Stimulated activated CD4-positive, alpha-beta T cell treated with anti-CD3 and anti-CD28 coated beads, Interleukin-15, amount 100 ng/mL, for 1 hour (primary cell): Measurements from ENCODE around the gene TSPEAR.
"Not testable (repeated sequence)": the region's sequence is repeated elsewhere in the genome, so short reads cannot be mapped to it uniquely, and the experiment has no call there.

Experiments
- DNase-seq, 2 donors: peaks; one replicate each; pipeline ENCODE4 v3.0.0-alpha.2; 2020; ENCODE audit warnings: low read depth in 1 of 2, low spot score in 1 of 2

The TSPEAR gene

DNA sequence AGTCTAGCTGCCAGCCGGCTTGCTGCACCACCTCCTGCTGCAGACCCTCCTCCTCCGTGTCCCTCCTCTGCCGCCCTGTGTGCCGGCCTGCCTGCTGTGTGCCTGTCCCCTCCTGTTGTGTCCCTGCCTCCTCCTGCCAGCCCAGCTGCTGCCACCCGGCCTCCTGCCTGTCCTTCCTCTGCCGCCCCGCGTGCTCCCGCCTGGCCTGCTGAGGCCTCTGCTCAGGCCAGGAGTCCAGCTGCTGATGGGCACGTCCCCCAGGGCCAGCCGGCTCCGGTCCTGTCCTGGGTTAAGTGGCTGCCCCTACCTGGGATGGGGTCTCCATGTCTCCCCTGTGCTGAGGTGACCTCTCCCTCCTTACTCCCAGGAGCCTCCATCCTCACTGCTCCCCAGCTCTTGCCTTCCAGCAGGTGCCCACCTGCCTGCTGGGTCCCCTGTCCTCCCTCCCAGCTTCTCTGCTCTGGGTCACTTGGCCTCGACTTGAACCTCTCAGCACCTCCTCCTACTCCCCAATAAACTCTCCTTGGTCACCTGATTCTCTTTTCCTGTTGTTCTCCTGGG is 98.6 kb downstream of the TSPEAR start:
- DNase-seq = no peak

DNA sequence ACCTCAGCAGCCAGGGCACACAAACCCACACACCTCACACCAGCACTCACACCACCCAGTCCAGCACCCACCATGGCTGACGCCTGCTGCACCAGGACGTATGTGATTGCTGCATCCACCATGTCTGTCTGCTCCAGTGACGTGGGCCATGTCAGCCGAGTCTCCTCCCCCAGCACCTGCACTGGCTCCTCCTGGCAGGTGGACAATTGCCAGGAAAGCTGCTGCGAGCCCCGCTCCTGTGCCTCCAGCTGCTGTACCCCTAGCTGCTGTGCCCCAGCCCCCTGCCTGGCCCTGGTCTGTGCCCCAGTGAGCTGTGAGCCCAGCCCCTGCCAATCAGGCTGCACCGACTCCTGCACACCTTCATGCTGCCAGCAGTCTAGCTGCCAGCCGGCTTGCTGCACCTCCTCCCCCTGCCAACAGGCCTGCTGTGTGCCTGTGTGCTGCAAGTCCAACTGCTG is 99.3 kb downstream of the TSPEAR start, which contains the start of gene KRTAP10-8:
Gene KRTAP10-8, plus strand, starts transcription at position 51 of the 458 bp plus-strand sequence. Its CDS starts 22 bp downstream, at position 73.
- no peak for DNase-seq

DNA sequence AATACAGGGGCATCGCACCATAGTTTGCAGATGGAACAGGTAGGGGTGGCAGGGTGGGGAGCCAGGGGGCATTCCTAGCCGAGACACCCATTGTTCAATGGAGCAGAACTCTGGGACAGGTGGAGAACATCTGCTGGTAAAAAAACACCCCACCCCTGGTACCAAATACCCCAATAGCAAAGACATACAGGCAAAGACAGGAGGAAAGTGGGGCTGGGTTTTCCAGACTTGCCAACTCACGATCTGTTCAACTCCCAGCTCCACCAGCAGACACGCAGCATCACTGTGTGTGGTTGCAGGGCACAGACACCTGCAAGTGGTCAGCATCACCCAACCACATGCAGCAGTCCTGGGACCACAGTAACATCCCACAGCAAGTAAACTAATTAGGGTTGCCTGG is 99.8 kb downstream of the TSPEAR start:
- DNase-seq = no peak

DNA sequence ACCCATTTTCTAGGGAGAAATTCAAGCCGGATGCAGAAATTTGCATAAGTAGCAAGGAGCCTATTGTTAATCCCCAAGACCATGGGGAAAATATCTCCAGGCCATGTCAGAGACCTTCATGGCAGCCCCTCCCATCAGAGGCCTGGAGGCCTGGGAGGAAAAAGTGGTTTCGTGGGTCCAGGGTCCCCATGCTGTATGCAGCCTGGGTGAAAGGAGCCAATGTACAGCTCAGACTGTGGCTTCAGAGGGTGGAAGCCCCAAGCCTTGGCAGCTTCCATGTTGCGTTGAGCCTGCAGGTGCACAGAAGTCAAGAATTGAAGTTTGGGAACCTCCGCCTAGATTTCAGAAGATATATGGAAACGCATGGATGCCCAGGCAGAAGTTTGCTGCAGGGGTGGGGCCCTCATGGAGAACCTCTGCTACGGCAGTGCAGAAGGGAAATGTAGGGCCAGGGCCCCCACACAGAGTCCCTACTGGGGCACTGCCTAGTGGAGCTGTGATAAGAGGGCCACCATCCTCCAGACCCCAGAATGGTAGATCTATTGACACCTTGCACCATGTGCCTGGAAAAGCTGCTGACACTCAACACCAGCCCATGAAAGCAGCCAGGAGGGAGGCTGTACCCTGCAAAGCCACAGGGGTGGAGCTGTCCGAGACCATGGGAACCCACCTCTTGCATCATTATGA is 101.1 kb downstream of the TSPEAR start:
- not testable (repeated sequence) for DNase-seq

DNA sequence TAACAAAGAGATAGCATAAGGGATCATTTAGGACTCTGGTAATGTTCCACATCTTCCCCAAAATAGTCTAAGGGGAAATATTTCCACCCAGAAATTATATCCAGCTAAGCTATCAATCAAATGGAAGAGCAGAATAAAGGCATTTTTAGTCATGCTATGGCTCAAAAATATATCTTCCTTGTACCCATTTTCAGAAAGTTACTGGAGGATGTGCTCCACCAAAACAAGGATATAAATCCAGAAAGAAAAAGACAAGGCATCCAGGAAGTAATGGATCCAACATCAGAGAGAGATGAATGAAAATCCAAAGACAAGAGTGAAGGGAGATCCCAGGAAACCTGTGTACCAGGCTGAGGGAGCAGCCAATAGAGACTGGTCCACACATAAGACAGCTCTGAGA is 102.2 kb downstream of the TSPEAR start:
- no peak for DNase-seq

DNA sequence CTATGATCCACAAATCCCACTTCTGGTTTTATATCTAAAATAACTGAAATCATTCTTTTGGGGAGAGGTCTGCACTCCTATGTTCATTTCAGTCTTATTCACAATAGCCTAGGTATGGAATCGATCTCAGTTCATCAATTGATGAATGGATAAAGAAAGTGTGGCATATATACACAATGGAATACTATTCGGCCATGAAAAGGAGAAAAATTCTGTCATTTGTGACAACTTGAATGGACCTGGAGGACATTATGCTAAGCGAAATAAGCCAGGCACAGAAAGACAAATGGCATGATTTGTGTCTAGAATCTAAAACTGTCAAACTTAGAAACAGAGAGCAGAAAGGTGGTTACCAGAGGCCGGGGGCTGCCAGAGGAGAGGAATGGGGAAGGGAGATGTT is 104.9 kb downstream of the TSPEAR start:
- DNase-seq = no peak

DNA sequence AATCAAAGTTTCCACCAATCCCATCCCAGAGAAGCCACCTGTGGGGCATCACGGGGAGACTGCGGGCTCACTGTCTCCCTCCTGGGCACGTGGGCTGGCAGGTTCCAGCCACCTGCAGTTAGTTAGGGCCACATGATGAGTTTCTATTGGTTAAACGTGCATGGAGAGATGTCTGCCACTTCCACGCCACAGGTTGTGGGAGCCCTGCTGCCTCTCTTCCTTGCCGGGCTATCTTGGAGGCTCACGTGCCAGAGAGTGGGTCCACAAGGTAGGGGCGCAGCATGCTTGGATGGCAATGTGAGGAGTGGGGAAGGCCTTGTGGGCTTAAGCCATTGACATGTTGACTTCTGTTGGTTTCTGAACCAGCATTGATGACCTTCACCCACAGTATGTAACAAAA is 107.5 kb downstream of the TSPEAR start:
- DNase-seq = no peak

DNA sequence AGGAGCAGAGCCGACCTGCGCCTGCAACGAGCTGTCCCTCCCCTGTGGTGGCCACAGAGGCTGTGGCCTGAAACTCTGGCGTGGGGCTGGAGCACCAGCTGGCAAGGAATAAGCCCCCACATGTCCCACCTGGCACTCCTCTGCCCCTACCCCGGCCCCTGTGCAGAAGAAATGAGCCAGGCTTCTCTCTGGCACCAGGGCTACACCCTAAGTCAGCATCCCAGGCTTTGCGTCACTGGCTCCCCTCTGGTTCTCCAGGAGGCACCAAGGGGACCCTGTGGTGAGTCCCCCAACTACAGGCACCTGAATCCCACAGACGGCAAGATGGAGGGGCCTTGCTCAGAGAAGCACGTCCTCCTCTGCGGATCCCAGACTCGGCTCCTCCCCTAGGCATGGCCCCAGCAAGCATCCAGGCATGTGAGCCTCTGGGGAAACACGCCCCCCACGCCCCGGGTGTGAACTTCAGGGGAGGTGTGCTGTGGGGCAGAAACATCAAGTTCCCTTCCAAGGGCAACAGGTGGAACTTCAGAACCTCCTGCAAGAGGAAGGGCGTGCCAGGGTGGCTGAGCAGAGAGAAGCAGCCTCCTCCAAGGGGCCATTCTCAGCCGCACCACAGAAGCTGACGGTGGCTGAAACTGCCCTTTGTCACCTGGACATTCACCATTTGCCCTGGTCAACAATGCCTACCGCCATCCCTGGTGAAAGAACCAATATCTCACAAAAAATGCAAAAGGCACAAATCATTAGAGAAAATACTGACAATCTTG is 108.1 kb downstream of the TSPEAR start:
- no peak for DNase-seq

DNA sequence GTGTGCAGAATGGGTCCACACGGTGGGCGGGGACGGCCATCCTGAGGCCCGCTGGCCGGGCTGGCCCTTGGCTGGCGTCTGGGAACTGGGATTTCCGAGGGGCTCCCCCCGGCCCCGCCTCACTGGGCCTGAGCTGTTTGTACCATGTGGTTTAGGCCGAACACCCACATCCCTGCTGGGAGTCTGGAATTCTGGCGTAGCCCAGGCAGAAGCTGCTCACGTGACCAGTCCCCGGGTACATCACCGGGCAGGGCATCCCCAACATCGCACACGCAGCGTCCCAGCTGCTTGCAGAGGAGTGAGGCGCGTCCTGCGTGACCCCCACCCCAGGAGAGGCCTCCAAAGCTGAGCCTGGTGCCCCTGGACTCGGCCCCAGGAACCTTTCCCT is 108.9 kb downstream of the TSPEAR start:
- no peak for DNase-seq

DNA sequence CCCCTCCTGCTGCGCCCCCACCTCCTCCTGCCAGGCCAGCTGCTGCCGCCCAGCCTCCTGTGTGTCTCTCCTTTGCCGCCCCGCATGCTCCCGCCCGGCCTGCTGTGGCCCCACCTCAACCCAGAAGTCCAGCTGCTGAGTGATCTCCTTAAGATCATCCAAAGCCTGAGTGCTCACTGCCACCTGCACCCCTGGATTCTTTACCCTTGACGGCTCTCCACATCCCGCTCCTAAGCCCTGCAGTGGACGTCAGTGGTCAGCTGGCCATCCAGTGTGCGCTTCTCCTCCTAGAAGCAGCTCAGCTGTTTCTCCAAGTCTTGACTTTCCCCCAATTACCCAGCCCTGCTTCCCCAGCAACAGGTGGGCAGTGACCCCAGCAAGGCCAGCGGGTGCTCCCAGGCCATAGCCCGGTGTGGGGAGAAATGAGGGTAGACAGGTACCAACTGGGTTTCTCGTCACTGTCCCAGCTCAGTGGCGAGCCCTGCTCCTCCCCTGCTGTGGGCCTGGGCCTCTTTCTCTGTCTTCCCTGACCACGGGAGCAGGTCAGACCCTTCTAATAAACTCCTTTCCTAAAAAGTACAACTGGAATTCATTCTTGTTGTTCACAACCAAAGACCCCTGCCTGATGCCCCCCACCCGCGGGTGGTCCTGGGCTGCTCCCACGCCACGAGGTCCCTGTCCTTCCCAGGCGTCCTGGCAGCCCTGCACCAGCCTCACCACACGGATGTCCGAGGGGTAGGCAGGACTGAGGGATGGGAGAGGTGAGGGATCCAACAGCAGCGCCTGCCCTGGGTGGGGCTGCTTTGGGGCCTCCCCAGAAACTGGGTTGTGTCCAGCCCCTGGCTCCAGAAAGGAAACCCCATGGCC is 109.5 kb downstream of the TSPEAR start:
- DNase-seq = no peak

DNA sequence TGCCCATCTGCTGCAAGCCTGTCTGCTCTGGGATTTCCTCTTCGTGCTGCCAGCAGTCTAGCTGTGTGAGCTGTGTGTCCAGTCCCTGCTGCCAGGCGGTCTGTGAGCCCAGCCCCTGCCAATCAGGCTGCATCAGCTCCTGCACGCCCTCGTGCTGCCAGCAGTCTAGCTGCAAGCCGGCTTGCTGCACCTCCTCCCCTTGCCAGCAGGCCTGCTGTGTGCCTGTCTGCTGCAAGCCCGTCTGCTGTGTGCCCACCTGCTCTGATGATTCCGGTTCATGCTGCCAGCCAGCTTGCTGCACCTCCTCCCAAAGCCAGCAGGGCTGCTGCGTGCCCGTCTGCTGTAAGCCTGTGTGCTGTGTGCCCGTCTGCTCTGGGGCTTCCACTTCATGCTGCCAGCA is 110.3 kb downstream of the TSPEAR start:
- DNase-seq = not testable (repeated sequence)

DNA sequence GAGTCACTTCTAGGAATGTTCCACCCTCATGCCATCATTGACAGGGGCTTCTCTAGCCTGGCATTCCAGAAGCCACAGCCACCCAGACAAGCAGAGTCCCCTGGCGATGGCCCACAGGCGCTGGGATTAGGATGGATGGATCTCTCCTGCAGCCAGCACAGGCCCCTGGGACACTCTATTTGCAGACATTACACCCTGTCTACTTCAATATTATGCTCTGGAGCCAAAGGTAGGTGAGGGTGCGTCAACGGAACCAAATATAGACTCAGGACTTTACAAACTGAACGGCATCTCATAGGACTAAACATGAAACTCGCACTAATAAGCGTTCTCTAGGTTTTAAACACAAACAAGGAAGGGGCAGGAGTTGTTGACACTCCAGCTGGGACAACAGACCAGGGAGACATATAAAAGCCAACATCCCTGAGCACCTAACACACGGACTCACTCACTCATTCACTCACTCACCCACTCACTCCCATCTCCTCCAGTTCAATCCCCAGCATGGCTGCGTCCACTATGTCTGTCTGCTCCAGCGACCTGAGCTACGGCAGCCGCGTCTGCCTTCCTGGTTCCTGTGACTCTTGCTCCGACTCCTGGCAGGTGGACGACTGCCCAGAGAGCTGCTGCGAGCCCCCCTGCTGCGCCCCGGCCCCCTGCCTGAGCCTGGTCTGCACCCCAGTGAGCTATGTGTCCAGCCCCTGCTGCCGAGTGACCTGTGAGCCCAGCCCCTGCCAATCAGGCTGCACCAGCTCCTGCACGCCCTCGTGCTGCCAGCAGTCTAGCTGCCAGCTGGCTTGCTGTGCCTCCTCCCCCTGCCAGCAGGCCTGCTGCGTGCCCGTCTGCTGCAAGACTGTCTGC is 111.0 kb downstream of the TSPEAR start, which contains the start of gene KRTAP10-7:
Gene KRTAP10-7, plus strand, starts transcription at position 480 of the 861 bp plus-strand sequence. Its CDS starts 25 bp downstream, at position 505.
- DNase-seq = not testable (repeated sequence)

DNA sequence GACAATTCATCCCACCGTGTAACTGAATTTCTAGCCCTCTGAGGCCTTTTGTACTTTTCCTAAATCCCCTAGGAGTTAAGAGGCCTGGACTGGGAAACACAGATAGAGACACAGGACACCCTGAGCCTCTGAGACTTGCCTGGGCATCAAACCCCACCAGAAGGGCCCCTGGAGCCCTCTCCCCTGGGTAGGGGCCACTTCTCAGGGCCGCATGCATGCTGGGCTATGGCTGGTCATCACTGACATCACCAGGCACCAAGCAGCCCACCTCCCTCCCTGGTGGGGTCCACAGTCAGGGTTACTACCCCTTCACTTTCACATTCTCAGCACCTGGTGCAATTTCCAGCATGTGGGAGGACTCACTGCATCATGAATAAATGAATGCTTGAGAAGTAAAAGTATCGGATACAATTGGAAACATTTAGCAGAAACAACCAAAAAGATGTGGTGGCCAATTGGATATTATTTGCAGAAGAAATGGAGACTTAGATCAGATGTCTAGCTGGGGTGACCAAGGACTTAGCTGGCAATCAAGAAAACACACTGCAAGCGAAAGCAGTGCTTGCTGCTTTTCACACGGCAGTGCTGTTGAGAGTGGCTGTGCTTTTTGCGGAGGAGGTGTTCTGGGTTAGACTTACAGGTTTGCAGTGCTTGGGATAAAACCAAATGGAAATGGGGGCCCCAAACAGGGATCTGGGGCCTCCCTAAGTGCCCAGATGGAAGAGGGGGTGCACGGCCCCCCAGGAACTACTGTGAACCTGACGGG is 111.9 kb downstream of the TSPEAR start:
- DNase-seq = no peak

DNA sequence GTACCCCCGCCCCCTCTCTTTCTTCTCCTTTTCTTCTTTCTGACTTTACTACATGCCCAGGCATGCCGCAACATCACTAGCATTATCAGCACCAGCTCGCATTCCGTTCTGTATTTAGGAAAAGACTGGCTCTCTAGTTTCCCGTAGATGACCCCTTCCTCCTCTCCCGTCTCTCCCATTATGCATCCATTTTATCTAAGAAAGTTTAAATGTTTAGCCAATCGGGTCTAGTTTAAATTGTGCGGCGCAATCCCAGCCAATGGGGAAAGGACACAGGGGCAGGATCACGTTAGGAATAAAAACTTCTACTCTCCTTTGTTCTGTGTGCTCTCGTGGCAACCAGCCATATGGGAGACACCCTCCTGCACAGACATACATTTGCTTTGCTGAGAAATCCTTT is 113.3 kb downstream of the TSPEAR start:
- no peak for DNase-seq

DNA sequence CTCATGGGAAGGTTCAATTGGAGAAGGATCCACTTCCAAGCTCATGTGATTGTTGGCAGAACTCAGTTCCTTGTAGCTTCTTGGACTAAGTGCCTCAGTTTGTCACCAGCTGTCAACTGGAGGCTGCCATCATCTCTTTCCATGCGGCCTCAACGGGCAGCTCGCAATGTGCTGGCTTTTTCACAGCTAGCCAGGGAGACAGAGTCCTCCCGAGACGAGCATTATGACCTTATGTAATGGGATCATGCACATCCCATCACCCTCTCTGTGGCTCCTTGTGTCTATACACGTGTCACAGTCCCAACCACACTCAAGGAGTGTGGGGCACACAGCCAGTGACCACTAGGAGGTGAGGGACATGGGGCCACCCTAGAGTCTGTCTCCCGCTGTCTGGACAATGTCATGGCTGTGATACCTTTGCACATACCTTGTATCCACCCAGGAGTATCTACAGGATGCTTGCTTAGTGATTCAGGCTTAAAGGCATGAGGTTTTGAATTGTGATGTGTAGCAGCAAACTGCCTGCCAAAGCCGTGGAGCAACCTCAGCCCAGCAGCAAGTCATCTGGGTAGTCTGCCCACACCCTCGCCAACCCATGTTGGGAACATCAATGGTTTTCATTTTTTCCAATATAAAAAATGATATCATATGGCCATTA is 115.2 kb downstream of the TSPEAR start:
- DNase-seq = no peak

DNA sequence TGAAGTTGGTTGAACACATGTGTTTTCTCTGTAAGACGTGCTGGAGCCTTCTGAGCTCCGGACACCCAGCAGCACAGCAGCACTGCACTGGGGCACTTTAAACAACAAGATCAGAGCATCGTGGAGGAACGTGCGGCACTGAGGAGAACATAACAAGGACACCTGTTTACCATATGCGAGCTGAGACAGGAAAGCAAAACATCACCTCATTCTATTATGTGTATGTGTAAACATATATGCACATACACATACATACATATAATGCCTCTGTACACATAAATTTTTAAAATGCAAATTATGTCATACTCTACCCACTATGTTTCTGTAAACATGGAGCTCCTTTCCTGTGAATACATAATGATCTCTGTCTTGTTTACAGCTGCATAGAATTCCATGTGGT is 115.8 kb downstream of the TSPEAR start:
- no peak for DNase-seq

DNA sequence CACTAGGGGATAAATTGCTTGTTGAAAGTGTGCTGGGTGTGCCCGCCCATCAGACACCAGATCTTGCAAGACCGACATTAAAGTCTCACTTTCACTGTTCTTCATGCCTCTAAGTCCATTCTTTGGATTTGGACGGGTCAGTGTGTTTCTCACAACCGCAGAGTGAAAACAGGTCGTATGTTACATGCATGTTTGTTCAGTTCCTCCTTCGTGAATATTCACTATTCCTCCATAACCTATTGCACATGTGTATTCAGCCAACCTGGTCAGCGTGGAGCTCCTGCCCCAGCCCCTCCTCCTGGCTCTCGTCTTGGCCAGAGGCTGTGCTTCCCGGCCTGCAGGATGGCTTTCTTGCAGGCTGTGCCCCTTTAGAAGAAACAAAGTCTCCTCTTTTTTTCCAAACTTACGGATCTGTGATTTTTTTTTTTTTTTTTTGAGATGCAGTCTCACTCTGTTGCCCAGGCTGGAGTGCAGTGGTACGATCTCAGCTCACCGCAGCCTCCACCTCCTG is 116.9 kb downstream of the TSPEAR start:
- DNase-seq = no peak

DNA sequence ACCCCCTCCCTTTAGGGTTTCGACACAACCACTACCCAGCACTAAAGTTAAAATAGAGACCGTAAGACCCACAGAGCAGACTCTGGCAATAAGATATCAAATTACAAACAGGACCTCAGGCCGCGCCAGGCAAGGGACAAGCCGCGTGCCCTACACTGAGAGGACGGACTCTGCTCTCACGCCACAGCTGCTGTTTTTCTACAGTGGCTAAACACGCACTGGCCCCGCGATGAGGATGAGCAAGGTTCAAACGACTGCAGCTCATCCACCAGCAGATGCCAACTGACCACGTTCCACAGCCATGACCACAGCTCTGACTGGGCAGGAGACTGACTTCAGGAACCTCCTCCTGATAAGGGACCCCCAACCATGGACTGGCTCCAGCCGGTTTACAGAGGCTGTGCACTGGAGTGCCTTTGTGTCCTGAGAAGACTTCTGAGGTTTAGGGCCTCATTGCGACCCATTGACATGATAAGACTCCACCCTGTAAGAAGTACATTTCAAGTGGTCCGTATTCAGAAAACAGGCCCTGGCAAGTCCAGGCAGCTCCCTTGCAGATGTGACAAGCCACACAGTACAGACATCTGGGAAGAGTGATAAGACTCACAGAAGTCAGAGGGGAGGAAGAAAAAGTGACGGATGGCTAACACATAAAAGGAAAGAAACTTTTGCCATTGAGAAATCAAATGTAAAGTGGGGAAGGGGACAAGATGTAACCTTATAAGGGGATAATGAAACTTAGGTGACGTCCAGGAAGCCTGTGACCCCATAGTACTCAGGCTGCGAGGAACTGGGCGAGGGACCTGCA is 117.6 kb downstream of the TSPEAR start:
- no peak for DNase-seq
